Ovary (tissue), 3 donors: ENCODE data around the gene GLI3.

ENCODE experiments used
- EP300 ChIP-seq: sonication (generic); formaldehyde crosslinking; IDR thresholded peaks from one replicate; pipeline ENCODE4 v1.6.1; 2017; ENCODE audit warnings: antibody characterized with exemption
- POLR2A ChIP-seq: fragments of 450-650 bp; IDR thresholded peaks from one replicate; pipeline ENCODE4 v1.6.1; 2017; ENCODE audit warnings: antibody characterized with exemption, mild to moderate bottlenecking, moderate library complexity
- TF ChIP-seq, protein P1 (sequence below), 3 donors: fragments of 450-650 bp in 2 of 3; fragments of 200-600 bp in 1 of 3; IDR thresholded peaks; one replicate each; pipeline versions ENCODE4 v1.5.1 to v1.8.0; 2016 to 2022; ENCODE audit warnings: antibody characterized with exemption in 3 of 3, mild to moderate bottlenecking in 1 of 3
- donor health status: DM: no; HTN: no; CAD: no.

DNA sequence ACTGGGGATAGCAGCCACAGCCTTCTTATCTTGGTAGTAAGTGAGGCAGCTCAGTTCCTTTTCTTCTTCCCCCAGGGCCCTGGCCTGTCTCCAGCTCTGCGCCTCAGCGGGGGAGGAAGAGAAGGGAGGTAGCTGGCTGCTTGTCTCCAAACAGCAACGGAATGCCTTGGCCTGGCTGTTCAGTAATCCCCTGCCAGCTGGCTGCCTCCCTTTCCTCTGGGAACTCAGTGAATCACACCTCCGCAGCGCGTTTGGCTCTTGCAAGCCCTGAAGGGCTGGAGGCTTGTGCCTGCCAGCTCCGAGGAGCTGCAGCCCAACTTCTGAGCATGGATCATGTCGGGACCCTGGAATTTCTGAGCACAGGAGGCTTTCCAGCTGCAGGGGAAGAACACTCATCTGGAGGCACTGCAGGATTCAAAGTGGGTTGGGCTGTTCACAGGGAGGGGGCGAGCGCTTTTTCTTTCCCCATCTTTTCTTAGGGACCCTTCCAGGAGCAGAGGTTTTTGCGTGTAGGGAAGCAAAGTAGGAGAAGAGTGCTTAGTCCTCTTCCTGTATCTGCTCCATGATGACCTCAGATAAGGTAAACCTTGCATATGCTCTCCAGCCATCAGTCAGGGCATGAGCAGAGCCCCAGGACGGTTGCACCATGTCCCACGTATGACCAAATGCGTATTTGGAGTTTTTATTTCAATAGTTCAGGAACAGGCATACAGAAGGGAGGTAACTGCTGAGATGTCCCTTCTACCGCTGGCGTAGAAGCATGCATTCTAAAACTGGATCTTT lies 280.9 kb downstream of the GLI3 start:
- TF ChIP-seq, protein P1, sequence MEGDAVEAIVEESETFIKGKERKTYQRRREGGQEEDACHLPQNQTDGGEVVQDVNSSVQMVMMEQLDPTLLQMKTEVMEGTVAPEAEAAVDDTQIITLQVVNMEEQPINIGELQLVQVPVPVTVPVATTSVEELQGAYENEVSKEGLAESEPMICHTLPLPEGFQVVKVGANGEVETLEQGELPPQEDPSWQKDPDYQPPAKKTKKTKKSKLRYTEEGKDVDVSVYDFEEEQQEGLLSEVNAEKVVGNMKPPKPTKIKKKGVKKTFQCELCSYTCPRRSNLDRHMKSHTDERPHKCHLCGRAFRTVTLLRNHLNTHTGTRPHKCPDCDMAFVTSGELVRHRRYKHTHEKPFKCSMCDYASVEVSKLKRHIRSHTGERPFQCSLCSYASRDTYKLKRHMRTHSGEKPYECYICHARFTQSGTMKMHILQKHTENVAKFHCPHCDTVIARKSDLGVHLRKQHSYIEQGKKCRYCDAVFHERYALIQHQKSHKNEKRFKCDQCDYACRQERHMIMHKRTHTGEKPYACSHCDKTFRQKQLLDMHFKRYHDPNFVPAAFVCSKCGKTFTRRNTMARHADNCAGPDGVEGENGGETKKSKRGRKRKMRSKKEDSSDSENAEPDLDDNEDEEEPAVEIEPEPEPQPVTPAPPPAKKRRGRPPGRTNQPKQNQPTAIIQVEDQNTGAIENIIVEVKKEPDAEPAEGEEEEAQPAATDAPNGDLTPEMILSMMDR (IDR thresholded peaks at IDR 0.05): no peak
- TF ChIP-seq EP300 (no peak), POLR2A (no peak)
